GM19351 (cell line): ENCODE results near the gene TMEM200A.

ENCODE experiments used
- ATAC-seq: cut with Tn5 transposase; IDR thresholded peaks from one replicate; pipeline ENCODE4 v1.9.1; 2021; ENCODE audit warnings: mild to moderate bottlenecking, moderate library complexity; ENCODE audit not compliant: unreplicated experiment

TMEM200A gene

GRCh38 chr6:130377371-130377770 is 11.6 kb downstream of the TMEM200A start:
- ATAC-seq = no peak

DNA sequence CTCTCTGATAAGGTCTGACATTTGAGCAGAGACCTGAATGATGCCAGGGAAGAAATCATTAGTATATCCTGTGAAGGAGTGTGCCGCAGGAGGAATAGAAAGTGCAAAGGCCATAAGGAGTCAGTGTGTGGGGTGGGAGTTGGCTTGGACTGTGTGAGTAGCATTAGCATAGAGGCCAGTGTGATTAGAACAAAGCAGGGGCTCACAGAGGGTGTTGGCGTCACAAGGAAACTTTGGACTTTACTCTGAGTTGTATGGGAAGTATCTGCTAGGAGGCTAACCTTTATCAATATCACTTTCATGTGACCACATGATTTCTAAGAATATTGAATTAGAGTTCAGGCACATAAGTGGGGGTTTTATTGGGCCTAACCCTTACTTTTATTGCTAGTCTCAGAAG is 12.1 kb downstream of the TMEM200A start:
- ATAC-seq = no peak

DNA sequence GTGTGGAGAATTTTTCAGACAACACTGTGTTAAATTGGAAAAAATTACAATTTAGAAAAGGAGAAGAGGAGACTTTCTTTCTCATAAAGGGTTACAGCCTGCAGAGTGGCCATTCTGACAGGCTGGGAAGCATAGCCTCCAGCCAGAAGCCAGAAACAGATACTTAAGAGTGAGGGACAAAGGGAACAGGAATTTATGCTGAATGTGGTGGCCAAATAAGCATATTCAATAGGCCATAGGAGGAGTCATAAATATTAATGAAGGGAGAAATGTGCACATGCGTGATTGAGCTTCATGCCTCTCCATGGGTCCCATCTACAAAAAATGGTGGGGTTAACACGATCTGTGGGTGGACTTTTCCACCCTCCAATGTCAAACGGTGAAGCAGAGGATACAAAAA is 13.4 kb downstream of the TMEM200A start:
- ATAC-seq = no peak

DNA sequence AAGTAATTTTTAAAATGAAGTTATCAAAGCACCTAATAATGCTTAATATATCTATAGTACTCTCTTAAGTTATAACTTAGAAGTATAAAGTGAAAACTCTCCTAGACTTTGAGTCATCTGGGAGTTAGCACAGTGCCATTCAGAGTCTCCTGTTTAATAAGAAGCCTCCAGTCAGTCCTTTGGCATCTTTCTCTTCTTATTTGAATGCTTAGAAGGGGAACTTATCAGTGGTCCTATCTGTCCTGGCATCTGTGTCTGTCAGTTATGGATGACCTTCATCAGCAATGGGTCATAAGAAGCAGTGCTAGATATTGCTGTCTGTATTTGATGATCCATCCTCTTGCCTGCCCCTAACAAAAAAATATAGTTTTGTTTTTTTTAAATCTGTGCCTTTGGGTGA is 15.2 kb downstream of the TMEM200A start:
- no peak for ATAC-seq

- ATAC-seq = peak; percentile 89
Observed at GRCh38 chr6:130381459-130382380, 15.9 kb downstream of the TMEM200A start.

DNA sequence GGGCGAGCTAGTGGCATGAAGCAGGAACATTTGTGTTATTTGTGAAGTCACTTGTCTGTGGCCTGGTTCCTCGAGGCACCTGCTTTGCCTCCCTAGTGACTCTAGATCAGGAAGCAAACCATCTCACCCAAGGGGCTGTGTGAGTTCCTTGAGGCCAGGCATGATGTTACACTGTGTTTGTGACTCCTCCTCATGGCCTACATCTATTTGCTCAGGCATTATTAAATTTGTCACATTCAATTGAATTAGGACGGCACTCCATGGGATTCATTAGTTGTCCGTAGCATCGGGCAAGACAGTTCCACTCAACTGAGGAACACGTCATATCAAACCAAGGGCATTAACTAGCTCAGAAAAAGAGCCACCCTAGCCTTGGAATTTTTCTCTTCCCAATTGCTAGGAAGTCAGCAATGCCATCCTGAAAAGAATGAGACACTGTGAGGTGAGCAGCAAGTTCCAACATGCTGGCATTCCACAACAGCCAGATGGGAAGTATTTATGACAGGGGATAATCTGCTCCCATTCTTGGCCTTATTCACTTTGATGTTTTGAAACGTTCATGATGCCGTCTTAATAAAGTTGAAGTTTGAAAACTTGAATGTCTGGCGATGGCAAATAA is 17.2 kb downstream of the TMEM200A start:
- no peak for ATAC-seq

DNA sequence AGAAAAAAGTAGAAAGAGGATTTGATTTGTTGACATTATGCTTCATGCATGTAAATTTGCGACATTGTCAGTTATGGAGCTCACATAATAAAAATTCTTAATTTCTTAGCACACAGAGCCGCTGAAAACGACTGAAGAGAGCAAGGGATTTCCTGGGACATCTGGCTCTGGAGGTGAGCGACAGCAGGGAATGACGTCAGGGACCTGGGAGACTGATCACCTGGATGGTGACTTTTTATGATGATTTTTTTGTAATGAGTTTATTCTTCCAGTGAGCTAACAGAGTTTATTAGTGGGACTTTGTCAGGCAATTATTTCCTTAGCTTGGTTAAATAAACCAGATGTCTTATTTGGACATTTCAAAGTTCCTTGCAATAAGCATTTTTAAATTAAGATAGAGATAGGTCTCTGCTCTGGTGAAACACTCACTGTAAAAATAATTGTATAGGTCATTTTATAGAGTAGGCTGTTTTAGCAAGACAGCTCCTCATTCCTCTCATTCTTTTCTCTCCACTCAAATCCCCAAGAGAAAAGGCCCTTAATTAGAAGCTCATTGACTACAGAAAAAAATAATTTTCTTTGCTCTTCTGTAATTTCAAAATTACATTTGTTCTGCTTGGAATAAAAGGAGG is 19.4 kb downstream of the TMEM200A start:
- no peak for ATAC-seq

DNA sequence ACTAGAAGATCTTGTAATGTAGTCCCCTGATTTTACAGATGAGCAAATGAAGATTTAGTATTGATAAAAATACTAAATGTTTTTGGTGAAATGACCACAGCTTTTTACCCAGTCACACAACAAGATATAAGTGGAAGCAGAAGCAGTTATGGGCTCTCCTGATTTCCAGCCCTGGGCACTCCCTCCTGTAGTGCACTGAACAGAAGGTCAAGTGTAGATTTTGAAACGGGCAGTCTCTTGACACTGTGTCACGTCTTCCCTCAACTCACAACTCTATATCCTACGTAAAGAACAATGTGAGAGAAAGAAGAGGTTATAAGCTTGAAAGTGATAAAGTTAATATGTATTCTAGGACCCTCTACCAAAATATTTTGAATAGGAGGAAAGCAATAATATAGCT is 23.3 kb downstream of the TMEM200A start:
- ATAC-seq = no peak

DNA sequence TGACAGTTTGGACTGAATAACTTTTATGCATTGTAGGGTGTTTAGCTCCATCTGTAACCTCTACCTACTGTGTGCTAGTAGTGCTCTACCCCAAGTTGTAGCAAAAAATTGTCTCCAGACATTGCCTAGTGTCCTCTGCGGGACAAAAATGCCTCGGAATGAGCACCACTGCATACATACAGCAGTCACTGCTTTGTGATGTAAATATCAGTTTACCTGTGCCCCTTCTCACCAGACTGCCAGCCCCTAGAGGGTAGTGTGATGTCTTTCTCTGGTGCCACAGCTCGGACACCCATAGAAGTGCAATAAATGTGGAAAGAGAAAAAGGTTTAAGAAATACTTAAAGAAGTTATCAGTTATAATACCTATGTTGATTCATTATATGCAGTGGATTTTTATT is 25.1 kb downstream of the TMEM200A start:
- ATAC-seq = no peak

DNA sequence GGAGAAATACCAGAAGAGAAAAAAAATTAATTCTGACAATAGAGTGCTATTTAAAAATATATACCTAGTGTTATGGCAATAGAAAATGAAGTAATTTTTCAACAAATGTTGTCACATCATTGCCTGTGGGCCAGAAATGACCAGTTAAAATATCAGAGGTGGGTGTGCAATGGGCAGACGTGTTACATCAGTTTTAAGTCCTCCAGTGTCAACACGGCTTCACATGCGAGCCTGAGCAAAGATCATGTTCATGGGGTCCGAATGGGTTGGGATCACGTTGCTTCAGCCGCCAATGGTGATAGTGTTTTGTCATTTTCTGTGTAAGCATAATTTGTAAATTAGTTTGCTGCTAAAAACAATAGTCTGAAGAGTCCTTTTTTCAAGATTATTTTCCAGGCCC is 27.5 kb downstream of the TMEM200A start:
- no peak for ATAC-seq

GRCh38 chr6:130394246-130394645 is 28.4 kb downstream of the TMEM200A start:
- ATAC-seq = no peak

DNA sequence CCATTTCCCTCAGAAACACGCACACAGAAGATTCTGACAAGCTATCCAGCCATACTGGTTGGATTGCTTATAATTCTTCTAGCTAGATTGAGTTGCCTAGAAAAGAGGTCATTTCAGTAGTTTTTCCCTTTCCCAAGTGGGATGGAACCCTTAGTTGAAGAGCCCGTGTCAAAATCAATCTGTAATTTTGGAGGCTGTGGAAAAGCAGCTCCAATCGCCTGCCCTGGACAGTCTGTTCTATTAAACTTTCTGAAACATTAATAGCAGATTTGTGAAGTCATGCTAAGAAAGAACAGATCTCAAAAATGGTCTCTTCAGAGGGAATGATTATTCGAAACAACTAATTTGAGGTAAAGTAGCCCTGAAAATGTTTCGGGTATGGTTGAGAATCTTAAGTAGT is 29.3 kb downstream of the TMEM200A start:
- ATAC-seq = no peak

GRCh38 chr6:130396722-130397121 is 30.9 kb downstream of the TMEM200A start:
- ATAC-seq = no peak

DNA sequence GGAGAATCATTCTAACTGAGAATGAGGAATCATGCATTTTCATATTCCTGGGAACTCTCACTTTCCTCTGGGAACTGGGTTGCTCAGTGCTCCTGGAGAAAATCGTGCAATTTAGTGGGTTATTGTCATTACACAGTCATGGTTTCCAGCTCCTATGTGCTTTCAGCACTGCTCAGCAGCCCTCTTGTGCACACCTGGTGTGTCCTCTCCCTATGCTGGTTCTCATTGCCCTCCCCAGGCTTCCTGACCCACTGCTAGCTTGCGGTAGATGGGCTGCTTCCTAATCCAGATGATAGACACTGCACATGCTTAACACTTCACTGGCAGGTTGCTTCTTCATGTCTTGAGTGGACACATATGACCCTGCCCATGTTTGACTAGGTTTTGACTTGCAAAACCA is 39.7 kb downstream of the TMEM200A start:
- no peak for ATAC-seq

DNA sequence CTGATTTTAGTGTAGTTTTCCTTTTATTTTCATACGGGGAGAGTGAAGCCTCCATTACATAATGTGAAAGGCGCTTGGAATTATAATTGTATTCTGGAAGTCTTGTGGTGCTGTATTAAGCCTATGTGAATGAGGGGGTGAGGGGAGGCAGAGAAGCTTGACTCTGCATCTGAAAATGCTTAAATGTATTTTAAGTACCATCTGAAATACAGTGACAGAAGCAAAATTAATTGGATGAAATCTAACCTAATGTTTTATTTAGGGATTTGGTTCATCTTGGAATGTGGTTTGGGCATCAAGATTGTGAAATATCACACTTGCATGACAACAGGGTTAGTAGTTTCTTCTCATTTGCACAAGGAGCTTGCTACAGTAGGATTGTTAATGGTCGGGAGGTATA is 41.2 kb downstream of the TMEM200A start:
- no peak for ATAC-seq

GRCh38 chr6:130409418-130410100 is 43.7 kb downstream of the TMEM200A start:
- no peak for ATAC-seq

GRCh38 chr6:130411481-130411880 is 45.7 kb downstream of the TMEM200A start:
- ATAC-seq = no peak

DNA sequence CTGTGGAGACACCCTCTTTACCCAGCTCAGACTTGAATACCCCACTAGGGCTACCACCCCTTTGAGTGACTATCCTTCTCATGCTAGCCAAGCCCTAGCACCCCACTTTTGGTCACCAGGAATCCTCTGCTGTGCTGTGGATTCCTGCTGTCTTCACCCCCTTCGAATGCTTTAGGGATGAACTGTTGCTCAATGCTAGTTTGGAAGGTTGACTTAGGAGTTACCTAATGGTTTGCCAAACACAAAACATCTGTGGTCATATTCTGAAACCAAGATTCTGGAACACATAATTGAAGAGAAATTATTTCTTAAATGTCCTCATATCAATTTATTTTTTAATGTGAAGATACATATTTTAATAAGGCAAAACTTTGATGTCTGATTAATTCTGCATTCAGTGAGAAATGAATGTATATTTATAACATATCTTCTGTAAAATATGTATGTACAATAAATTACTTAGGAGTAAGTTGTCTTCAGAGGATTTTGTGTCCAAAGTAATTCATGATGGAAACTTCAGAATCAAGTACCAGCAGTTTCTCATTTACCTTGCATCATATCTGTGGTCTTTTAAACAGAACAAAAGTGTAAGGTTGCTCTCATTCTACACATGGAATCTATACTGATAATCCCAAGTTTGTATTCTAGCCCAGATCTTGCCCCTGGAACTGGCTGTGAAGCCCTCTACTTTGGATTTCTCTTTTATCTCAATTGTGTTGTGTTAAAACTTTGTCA is 46.9 kb downstream of the TMEM200A start:
- ATAC-seq = no peak

DNA sequence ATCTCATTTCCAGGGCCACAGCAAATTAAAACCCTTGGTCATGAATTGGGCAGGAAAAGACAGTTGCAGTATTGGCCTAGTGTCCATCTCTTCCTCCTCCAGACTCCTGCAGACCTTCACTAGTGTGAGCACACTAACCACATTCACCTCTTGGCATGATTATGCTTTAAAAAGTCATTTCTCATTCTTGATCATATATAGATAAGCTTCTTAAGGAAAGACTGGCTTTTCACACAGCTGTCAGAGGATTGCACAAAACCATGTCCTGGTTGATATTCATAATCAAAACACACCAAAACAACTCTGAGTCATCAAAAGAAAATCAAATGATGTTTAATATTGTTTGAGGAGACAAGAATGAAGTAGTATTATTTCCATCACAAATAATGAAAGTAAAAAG is 52.1 kb downstream of the TMEM200A start:
- ATAC-seq = no peak

GRCh38 chr6:130420911-130421310 is 55.1 kb downstream of the TMEM200A start:
- ATAC-seq = no peak

- no peak for ATAC-seq
Observed at GRCh38 chr6:130421585-130421984, 55.8 kb downstream of the TMEM200A start.
